ENCODE results near the gene RGS17.

The RGS17 gene

DNA sequence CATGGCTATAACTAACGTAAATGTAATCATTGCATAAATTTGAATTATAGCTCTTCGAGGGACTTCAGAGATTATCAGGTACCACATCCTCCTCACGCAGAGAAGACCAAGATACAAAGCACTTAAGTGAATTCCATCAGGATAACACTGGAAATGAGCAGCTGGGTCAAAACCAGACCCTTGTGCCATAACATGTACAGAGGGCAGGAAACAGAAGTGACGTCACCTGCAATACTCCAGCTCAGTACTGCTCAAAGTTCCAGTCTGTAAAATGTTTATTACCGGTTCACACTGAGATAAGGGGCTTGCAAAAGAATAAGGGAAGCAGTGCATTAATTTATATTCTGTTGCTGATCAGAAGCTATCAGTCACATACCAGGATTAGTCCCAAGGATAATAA is 45.8 kb downstream of the RGS17 start:
- H3K36me3 ChIP-seq (replicated peaks) = no peaks in the 10 kb centered on the region
- in situ Hi-C loops (cut with HindIII; ENCODE audit: low pct_ligation_motif_present, low sequenced_read_pairs) = no loop called here
- peak overlapping the region; percentile 72 for H3K27ac ChIP-seq
- no peak overlapping the region for H3K4me3 ChIP-seq (ENCODE audit: low read depth, low read length)
- H3K27me3 ChIP-seq (replicated peaks) = no peaks in the 10 kb centered on the region
- no peak for TF ChIP-seq CTCF (IDR thresholded peaks at IDR 0.05; ENCODE audit: low read depth, low read length, missing control alignments)
- no peak for DNase-seq

DNA sequence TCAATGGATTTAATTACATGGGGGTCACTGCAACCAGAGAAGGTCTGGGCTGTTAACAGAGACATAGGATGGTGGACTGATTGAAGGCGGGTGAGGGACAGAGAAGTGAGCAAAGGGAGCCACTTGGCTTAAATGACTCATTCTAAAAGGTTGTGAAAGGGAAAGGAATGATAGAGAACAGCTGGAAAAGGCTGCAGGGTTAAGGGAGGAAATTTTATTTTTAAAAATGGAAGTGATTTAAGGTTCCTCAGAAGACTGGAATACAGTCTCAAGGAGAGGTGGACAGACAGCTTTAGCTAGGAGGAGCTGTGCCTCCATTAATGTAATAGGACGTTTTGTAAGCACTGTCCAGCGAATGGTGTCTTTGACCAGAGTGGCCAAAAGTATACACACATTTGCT is 46.7 kb downstream of the RGS17 start:
- no peak for TF ChIP-seq CTCF (IDR thresholded peaks at IDR 0.05; ENCODE audit: low read depth, low read length, missing control alignments)
- Histone ChIP-seq H3K4me3 (ENCODE audit: low read depth, low read length) (no peak overlapping the region), H3K36me3 (replicated peaks) (no peaks in the 10 kb centered on the region), H3K27ac (no peak overlapping the region), H3K27me3 (replicated peaks) (no peaks in the 10 kb centered on the region)
- in situ Hi-C loops (cut with HindIII; ENCODE audit: low pct_ligation_motif_present, low sequenced_read_pairs) = no loop called here
- no peak for DNase-seq

DNA sequence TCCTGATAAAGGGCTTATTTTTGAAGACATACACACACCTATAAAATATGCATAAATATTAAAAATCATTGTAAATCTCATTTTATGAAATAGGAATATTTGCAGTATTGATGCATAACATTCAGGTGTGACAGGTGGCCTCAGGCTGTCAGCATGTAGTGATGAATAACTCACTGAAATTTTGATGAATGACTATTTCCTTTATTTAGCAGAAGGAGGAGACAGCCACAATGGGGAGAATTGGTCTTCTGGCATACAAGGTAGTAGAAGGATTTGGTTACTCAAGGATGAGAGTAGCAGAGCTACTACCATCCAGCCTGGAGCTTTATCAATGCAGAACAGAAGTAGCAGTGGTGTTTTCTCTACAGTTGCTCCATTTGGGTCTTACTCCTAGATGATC is 47.2 kb downstream of the RGS17 start:
- H3K27me3 ChIP-seq (replicated peaks) = no peaks in the 10 kb centered on the region
- no peak for DNase-seq
- H3K4me3 ChIP-seq (ENCODE audit: low read depth, low read length) = no peak overlapping the region
- no peak for TF ChIP-seq CTCF (IDR thresholded peaks at IDR 0.05; ENCODE audit: low read depth, low read length, missing control alignments)
- in situ Hi-C loops (cut with HindIII; ENCODE audit: low pct_ligation_motif_present, low sequenced_read_pairs) = no loop called here
- no peaks in the 10 kb centered on the region for H3K36me3 ChIP-seq (replicated peaks)
- H3K27ac ChIP-seq = no peak overlapping the region

- Histone ChIP-seq H3K36me3 (replicated peaks) (no peaks in the 10 kb centered on the region), H3K27me3 (replicated peaks) (no peaks in the 10 kb centered on the region), H3K27ac (no peak overlapping the region), H3K4me3 (ENCODE audit: low read depth, low read length) (no peak overlapping the region)
- DNase-seq = no peak
- in situ Hi-C loops (cut with HindIII; ENCODE audit: low pct_ligation_motif_present, low sequenced_read_pairs) = no loop called here
- no peak for TF ChIP-seq CTCF (IDR thresholded peaks at IDR 0.05; ENCODE audit: low read depth, low read length, missing control alignments)
Measured at GRCh38 chr6:153081914-153082313, 49.2 kb downstream of the RGS17 start.

DNA sequence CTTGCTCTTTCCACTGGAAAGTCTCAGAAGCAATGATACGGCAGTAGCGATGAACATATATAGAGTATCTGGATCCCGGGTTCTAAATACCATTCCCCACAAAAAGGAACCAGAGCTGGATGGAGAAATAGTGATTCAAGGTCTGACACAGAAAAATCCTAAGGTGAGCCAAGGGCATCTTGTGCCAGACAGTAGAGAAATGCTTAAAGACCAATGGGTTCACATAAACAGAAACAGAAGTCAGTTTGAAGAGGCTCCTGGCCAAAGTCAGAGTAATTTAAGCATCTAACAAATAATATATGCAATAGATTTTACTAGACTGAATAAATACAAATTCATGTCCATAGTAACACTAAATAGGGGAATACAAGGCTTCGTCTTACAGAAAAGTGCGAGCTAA is 54.7 kb downstream of the RGS17 start:
- no peak for DNase-seq
- Histone ChIP-seq H3K27me3 (replicated peaks) (no peaks in the 10 kb centered on the region), H3K36me3 (replicated peaks) (no peaks in the 10 kb centered on the region), H3K4me3 (ENCODE audit: low read depth, low read length) (no peak overlapping the region), H3K27ac (no peak overlapping the region)
- no peak for TF ChIP-seq CTCF (IDR thresholded peaks at IDR 0.05; ENCODE audit: low read depth, low read length, missing control alignments)
- in situ Hi-C loops (cut with HindIII; ENCODE audit: low pct_ligation_motif_present, low sequenced_read_pairs) = no loop called here

DNA sequence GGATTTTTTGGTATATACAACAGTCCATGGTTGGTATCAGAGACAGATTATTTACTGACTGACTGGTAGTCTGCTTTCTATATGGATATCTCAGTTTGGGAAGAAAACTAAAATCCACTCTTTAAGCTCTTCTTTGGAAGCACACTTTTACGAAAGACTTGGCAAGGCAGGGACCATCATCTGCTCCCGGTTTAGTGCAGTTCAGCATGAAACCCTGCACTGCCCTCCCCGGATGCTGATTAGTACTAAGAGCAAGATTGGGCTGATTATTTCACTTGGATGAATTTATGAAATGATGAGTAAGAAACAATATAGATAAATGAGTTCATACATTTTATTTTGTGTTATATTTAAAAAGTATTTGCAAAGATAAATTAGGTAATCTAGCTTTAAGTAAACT is 56.3 kb downstream of the RGS17 start:
- no peak overlapping the region for H3K27ac ChIP-seq
- in situ Hi-C loops (cut with HindIII; ENCODE audit: low pct_ligation_motif_present, low sequenced_read_pairs) = no loop called here
- no peak overlapping the region for H3K4me3 ChIP-seq (ENCODE audit: low read depth, low read length)
- no peaks in the 10 kb centered on the region for H3K36me3 ChIP-seq (replicated peaks)
- no peak for TF ChIP-seq CTCF (IDR thresholded peaks at IDR 0.05; ENCODE audit: low read depth, low read length, missing control alignments)
- DNase-seq = no peak
- no peaks in the 10 kb centered on the region for H3K27me3 ChIP-seq (replicated peaks)
